Activated T-helper 9 cell treated with anti-CD3 and anti-CD28 coated beads, Interleukin-2, amount 50 U/mL, for 16 hours (primary cell): ENCODE measurements around the gene JAML.

Experiments
- DNase-seq: peaks from one replicate; pipeline ENCODE4 v3.0.0-alpha.2; 2020; ENCODE audit warnings: low read depth

The JAML gene

GRCh38 chr11:118167906-118168305, 56.9 kb downstream of the JAML start:
- DNase-seq = no peak

- no peak for DNase-seq
Observed at GRCh38 chr11:118167253-118167652, 57.6 kb downstream of the JAML start.

DNA sequence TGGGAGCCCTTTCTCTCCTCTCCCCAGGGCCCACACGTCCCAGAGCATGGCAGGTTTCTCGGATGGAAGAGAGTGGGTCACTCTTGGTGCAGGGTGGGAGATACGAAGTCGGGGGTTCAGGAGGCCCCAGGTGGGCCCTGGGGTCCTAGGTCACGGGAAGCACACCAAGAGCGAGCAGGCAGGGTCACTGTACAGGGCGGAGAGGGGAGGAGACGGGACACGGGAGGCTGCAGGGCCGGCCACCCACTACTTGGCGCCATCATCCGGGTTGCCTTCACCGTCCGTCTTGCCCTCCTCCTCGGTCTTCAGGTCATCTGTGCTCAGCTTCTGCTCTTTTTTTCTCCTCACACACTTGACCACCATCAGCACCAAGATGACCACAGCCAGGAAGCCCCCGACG, 58.2 kb downstream of the JAML start:
- DNase-seq = no peak

GRCh38 chr11:118164885-118165284, 59.9 kb downstream of the JAML start:
- no peak for DNase-seq

DNA sequence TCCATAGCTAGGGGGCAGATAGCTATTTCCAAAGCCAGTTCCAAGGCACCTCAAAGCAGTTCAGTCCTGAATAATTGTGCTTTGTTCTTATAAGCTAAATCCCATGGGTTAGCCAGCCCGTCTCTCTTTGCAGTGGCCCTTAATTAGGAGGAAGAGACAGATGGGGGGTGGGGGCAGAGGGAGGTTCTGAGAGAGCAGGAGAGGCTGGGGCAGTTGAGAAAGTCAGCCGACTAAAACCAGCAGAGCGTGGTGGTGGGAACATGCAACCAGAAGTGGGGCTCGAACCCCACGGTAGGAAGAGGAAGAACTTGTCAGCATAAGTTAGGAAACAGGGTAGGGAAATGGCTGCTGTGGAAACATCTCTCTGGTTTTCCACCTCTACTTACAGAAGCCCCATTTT, 61.3 kb downstream of the JAML start:
- DNase-seq = no peak

GRCh38 chr11:118162846-118163245, 62.0 kb downstream of the JAML start:
- no peak for DNase-seq

GRCh38 chr11:118161786-118162185, 63.0 kb downstream of the JAML start:
- no peak for DNase-seq

DNA sequence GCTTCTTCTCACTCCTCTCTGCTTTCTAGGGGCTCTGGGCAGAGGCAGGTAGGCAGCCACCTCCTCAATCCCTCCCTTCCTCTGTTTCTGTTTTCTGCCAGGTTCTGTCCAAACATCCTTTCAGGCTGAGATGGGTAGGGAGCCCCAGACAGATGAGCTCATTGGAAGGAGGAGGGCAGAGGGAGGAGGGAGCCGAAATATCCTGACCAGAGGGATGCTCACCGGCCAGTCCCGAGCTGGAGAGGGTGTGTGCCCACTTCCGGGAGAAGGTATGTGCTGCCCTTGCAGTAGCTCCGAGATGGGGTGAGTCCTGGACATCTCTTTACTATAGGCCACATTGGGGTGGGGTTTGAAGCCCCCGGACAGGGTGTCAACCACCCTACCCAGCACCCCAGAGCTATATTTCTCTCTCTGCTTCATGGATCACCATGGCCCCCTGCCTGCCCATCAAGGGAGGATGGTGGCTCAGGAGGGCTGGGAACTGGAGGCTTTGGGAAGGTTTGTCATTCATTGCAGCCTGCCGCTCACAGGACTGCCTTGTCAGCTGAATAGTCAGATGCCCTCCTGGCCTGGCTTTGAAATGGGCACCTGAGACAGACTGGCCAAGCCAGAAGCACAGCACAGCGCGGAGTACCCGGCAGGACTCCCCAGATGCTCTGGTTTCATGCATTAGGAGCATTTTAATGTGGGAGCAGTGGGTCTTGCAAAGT, 67.5 kb downstream of the JAML start:
- no peak for DNase-seq

- DNase-seq = no peak
Observed at GRCh38 chr11:118156531-118157185, 68.2 kb downstream of the JAML start.

DNA sequence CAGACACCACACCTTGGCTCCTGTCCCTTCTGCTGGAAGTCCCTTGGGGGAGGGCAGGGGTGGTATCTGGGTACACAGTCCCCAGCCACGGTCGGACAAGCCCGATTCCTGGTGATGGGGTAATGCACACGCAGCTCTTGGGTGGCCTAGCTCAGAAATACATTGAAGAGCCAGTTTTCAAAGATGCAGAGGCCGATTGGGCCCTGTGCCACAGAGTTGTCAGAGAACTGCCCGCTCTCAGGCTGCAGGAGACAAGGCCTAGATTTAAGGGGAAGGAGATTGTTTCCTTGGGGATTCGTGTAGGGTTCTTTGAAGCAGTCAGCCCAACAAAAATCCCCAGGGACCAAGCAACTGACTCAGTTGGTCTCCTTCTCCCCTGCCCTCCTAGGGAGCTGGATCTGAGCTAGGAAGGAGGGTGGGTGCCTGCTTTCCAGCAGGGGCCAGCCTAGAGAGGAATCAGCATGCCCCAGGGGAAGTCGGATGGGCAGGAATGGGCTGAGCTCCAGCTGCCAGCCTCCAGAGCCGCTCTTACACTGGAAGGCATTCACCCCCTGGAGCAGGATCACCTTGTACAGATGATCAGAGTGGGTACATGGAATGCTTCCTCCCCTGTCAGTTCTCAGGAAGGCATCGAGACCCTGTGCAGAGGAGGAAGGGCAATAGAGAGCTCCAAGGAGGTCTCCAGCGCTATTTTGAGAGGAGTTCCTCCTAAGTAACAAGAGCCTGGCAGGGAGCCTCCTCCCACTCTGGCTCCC, 68.9 kb downstream of the JAML start:
- no peak for DNase-seq

DNA sequence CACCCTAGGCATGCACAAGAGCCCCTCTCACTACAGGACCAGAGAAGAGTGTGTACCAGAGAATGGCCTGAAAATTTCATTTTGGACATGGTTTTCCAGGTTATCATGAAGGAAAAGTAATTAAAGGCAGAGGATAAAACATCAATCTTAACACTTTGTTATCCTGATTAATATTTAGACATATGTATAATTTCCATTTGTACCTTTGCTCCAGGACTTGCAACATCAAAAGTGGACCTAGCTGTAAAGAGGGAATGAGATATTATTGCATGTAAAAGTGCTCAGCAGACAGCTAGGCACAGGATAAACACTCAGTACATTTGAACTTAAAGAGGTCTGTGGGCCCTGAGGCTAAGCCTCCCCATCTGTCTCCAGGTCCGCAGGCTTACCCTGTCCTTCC, 70.2 kb downstream of the JAML start:
- DNase-seq = no peak

GRCh38 chr11:118153976-118154375, 70.8 kb downstream of the JAML start:
- no peak for DNase-seq

DNA sequence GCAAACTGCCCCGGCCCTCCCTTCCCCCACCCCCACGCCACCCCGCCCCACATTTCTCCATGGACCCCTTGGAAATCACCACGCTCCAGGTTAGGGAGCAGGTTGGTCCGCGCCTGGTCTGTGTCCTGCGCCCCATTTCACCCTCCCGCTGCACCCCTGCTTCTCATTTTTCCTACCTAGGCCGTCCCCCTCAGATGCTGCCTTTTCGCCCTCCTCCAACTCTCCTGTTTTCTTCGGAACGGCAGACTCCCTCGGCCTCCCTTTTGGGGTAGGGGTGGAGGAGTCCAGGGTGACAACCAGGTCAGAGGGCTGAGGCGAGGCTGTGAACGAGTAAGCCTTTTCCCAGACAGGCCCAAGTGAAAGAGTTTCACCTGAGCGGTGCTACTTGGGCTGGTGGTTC, 71.3 kb downstream of the JAML start:
- no peak for DNase-seq

GRCh38 chr11:118152552-118153471, 72.0 kb downstream of the JAML start, which contains the start of gene SCN4B:
SCN4B (minus strand) TSS chr11:118152823; CDS start chr11:118152673, 150 bp downstream.
- DNase-seq = no peak

GRCh38 chr11:118152020-118152551, 72.7 kb downstream of the JAML start:
- DNase-seq = no peak

GRCh38 chr11:118151431-118151830, 73.4 kb downstream of the JAML start:
- no peak for DNase-seq

- DNase-seq = no peak
Observed at GRCh38 chr11:118149493-118149892, 75.3 kb downstream of the JAML start.

DNA sequence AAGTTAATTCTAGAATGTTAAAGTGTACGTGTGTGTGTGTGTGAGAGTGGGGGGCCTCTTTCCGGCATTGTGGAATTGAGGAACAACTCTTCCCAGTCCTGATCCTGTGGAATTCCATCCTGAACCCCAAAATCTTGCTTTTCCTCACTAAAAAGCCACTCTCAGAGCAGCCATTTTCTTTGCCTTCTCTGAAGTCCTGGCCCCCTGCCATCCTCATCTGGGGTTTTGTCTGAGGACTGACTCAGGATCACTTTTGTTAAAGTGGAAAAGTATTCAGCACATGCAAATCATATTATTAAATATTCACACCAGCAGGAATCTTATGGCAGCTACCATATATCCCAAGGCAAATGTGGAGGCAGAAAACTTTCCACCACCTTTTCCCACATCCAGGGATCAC, 76.0 kb downstream of the JAML start:
- DNase-seq = no peak

DNA sequence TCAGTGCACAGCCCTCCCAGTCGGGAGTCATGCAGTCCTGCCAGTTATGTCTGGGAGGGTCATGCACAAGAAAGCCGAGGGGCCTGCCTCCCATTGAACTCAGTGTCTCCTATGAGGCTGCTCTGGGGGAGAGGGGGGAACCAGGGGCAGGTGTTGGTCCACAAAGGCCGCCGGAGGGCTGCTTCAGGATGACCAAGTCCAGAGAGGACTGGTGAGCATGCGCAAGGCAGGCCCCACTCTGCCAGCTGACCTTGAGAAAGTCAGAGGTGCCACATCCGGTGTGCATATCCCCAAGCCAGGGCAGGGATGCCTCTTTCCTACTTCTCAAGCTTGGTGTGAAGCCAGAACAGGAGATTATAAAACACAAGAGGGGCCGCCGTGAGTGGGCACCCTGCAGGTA, 76.6 kb downstream of the JAML start:
- no peak for DNase-seq

DNA sequence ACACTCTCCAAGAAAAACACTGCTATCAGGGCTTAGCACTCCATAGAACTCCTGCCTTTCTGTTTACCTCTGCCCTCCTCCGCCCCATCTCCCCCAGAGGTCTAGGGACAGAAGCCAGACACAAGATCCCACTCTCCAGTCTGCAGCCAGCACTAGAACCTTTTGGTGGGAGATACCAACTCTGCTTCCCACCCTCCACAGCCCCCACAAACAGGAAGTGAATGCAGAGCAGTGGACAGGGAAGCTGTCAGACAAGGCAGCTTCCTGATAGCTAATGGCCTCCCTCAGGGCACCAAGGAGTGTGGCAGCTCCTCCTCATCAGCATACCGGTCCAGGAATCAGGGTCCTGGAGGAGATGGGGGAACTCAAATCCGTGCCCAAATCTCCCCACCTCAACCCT, 77.3 kb downstream of the JAML start:
- DNase-seq = no peak

DNA sequence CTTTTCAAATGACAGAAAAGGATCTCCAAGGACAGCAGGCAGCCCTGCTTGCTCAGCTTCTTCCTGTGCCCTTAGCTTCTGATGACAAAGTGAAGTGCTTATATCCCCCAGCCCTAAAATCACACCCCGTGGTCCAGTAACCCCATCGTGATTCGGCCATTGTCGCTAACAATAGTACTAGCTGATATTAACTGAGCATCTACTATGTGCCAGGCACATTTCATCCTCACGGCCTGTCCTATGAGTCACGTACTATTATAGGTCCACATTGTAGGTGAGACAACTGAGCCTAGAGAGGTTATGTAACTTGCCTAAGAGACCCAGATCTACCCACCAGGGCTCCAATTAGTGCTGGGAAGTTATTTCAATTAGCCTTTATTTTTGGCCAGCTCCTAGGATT, 78.3 kb downstream of the JAML start:
- DNase-seq = no peak
